ENCODE results near the gene NXF1. TPM values are rescaled to one million over a fixed set of nuclear protein-coding genes. Genes with fewer than 3 reads are reported as not detected.

The NXF1 gene
- total and polyA plus RNA-seq, 2 of the 13 experiments (the other 11 are each of a cell fraction or from before 2014, with no cell fraction given) = 30.4 to 30.9 TPM

DNA sequence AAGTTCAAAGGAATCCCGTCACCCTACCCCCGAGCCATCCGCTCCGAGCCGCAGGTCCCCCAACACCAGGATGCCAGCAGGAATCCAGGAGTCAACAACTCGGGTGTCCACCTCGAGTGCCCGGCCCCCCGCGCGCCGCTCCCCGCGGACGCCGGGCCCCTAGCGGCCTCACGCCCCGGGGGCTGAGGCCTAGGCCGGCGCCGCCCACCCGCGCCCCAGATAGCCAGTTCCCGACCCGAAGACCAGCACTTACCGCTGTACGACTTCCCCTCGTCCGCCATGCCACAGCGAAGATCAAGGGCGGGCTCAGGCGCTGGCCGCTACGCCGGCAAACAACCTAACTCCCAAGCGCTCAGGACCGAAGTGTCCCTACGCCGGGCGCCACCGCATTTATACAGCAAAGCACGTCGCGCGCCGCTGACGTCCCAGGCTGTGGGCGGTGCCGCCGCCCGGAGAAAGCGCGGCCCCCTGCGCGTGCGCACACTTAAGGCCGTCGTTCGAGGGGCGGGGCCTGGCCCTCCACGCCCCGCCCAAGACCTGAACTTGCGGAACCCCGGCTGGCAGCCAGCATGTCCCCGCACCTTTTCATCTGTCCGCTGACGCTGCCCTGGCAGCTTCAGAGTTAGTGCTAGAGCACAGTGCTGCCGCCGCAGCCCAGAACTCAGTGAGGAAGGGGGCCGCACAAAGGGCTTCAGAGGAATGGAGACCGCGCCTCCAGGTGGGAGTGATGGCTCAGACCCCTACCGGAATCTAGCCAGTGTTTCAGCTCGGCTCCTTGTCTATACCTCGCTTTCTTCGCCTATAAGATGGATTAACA is at the start of gene NXF1 (continued):
- TF ChIP-seq ZNF790 (CRISPR knock-in tag; IDR thresholded peaks at IDR 0.05; ENCODE audit: borderline replicate concordance) (0 out of 2 replicates have a peak, but pooled peaks have one; percentile 54), ZNF761 (CRISPR knock-in tag; conservative IDR thresholded peaks at IDR 0.05) (0 out of 2 replicates have a peak, but pooled peaks have one; percentile 50), ZNF770 (CRISPR knock-in tag; IDR thresholded peaks at IDR 0.05) (peak; percentile 71), HOXA7 (CRISPR knock-in tag; IDR thresholded peaks at IDR 0.05) (no peak), NBN (conservative IDR thresholded peaks at IDR 0.05) (no peak), SMARCC2 (IDR thresholded peaks at IDR 0.05) (no peak), PITX1 (CRISPR knock-in tag; IDR thresholded peaks at IDR 0.05) (peak; percentile 52; the same call in 1 of the 2 replicates)
- TF ChIP-seq, protein P1, sequence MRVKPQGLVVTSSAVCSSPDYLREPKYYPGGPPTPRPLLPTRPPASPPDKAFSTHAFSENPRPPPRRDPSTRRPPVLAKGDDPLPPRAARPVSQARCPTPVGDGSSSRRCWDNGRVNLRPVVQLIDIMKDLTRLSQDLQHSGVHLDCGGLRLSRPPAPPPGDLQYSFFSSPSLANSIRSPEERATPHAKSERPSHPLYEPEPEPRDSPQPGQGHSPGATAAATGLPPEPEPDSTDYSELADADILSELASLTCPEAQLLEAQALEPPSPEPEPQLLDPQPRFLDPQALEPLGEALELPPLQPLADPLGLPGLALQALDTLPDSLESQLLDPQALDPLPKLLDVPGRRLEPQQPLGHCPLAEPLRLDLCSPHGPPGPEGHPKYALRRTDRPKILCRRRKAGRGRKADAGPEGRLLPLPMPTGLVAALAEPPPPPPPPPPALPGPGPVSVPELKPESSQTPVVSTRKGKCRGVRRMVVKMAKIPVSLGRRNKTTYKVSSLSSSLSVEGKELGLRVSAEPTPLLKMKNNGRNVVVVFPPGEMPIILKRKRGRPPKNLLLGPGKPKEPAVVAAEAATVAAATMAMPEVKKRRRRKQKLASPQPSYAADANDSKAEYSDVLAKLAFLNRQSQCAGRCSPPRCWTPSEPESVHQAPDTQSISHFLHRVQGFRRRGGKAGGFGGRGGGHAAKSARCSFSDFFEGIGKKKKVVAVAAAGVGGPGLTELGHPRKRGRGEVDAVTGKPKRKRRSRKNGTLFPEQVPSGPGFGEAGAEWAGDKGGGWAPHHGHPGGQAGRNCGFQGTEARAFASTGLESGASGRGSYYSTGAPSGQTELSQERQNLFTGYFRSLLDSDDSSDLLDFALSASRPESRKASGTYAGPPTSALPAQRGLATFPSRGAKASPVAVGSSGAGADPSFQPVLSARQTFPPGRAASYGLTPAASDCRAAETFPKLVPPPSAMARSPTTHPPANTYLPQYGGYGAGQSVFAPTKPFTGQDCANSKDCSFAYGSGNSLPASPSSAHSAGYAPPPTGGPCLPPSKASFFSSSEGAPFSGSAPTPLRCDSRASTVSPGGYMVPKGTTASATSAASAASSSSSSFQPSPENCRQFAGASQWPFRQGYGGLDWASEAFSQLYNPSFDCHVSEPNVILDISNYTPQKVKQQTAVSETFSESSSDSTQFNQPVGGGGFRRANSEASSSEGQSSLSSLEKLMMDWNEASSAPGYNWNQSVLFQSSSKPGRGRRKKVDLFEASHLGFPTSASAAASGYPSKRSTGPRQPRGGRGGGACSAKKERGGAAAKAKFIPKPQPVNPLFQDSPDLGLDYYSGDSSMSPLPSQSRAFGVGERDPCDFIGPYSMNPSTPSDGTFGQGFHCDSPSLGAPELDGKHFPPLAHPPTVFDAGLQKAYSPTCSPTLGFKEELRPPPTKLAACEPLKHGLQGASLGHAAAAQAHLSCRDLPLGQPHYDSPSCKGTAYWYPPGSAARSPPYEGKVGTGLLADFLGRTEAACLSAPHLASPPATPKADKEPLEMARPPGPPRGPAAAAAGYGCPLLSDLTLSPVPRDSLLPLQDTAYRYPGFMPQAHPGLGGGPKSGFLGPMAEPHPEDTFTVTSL (CRISPR knock-in tag; IDR thresholded peaks at IDR 0.05; ENCODE audit: borderline replicate concordance) = 0 out of 2 replicates have a peak, but pooled peaks have one; percentile 7
- TF ChIP-seq, protein P2, sequence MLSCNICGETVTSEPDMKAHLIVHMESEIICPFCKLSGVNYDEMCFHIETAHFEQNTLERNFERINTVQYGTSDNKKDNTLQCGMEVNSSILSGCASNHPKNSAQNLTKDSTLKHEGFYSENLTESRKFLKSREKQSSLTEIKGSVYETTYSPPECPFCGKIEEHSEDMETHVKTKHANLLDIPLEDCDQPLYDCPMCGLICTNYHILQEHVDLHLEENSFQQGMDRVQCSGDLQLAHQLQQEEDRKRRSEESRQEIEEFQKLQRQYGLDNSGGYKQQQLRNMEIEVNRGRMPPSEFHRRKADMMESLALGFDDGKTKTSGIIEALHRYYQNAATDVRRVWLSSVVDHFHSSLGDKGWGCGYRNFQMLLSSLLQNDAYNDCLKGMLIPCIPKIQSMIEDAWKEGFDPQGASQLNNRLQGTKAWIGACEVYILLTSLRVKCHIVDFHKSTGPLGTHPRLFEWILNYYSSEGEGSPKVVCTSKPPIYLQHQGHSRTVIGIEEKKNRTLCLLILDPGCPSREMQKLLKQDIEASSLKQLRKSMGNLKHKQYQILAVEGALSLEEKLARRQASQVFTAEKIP (CRISPR knock-in tag; IDR thresholded peaks at IDR 0.05; ENCODE audit: borderline replicate concordance) = no peak
- TF ChIP-seq, protein P3, sequence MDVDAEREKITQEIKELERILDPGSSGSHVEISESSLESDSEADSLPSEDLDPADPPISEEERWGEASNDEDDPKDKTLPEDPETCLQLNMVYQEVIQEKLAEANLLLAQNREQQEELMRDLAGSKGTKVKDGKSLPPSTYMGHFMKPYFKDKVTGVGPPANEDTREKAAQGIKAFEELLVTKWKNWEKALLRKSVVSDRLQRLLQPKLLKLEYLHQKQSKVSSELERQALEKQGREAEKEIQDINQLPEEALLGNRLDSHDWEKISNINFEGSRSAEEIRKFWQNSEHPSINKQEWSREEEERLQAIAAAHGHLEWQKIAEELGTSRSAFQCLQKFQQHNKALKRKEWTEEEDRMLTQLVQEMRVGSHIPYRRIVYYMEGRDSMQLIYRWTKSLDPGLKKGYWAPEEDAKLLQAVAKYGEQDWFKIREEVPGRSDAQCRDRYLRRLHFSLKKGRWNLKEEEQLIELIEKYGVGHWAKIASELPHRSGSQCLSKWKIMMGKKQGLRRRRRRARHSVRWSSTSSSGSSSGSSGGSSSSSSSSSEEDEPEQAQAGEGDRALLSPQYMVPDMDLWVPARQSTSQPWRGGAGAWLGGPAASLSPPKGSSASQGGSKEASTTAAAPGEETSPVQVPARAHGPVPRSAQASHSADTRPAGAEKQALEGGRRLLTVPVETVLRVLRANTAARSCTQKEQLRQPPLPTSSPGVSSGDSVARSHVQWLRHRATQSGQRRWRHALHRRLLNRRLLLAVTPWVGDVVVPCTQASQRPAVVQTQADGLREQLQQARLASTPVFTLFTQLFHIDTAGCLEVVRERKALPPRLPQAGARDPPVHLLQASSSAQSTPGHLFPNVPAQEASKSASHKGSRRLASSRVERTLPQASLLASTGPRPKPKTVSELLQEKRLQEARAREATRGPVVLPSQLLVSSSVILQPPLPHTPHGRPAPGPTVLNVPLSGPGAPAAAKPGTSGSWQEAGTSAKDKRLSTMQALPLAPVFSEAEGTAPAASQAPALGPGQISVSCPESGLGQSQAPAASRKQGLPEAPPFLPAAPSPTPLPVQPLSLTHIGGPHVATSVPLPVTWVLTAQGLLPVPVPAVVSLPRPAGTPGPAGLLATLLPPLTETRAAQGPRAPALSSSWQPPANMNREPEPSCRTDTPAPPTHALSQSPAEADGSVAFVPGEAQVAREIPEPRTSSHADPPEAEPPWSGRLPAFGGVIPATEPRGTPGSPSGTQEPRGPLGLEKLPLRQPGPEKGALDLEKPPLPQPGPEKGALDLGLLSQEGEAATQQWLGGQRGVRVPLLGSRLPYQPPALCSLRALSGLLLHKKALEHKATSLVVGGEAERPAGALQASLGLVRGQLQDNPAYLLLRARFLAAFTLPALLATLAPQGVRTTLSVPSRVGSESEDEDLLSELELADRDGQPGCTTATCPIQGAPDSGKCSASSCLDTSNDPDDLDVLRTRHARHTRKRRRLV (CRISPR knock-in tag; IDR thresholded peaks at IDR 0.05) = no peak
